Activated CD4-positive, alpha-beta T cell treated with anti-CD3 and anti-CD28 coated beads, Interleukin-2, amount 50 U/mL, for 48 hours (primary cell): ENCODE data around the gene KCNH5.

ENCODE experiments used
- DNase-seq, 2 experiments: peaks; one replicate each; pipeline ENCODE4 v3.0.0-alpha.2; 2020

KCNH5 gene, protein sequence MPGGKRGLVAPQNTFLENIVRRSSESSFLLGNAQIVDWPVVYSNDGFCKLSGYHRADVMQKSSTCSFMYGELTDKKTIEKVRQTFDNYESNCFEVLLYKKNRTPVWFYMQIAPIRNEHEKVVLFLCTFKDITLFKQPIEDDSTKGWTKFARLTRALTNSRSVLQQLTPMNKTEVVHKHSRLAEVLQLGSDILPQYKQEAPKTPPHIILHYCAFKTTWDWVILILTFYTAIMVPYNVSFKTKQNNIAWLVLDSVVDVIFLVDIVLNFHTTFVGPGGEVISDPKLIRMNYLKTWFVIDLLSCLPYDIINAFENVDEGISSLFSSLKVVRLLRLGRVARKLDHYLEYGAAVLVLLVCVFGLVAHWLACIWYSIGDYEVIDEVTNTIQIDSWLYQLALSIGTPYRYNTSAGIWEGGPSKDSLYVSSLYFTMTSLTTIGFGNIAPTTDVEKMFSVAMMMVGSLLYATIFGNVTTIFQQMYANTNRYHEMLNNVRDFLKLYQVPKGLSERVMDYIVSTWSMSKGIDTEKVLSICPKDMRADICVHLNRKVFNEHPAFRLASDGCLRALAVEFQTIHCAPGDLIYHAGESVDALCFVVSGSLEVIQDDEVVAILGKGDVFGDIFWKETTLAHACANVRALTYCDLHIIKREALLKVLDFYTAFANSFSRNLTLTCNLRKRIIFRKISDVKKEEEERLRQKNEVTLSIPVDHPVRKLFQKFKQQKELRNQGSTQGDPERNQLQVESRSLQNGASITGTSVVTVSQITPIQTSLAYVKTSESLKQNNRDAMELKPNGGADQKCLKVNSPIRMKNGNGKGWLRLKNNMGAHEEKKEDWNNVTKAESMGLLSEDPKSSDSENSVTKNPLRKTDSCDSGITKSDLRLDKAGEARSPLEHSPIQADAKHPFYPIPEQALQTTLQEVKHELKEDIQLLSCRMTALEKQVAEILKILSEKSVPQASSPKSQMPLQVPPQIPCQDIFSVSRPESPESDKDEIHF

DNA sequence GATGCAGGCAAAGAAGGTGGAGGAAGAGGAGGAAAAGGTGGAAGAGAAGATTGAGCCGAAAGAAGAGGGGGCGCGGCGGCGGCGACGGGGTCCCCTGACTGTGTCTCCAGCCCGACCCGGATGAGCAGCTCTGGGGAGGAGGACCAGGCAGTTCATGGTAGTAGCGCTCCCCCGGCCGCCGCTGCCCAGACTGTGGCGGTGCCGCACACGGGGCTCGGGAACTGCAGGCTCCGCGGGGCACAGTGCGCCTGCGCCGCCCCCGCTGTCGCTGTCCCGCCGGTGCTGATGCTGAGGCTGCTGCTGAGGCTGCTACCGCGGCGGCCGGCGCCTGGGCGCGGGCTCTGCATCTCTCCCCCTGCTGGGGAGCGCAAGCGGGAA lies at the start of gene KCNH5:
Gene KCNH5, minus strand, starts transcription at position 225 of the 378 bp plus-strand sequence. CDS start 272 bp downstream, outside the sequence.
- DNase-seq: peak; percentile 3 to 21

DNA sequence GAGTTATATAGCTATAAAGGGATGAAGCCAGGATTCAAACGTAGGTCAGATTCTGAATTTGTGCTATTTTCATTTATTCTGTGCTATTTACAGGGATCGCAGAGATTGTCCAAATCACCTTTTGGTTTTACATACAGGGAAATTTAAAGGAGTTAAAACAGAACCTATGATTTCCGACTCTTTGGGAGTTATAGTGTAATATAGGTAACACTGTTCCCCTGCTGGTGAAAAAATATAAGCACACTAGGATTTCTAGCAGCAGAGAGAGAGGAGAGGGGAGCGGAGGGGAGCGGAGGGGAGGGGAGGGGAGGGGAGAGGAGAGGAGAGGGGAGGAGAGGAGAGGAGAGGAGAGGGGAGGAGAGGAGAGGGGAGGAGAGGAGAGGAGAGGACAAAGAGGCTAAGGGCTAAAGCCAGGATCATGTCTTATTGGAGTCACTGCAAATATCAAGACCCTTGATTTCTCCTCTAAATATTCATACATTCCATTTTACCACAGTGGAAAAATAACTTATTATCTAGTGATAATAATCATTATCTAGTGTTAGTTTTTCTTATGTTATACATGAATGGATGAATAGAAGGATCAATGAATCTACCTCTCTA lies 46.2 kb upstream of the KCNH5 start:
- DNase-seq: no peak

DNA sequence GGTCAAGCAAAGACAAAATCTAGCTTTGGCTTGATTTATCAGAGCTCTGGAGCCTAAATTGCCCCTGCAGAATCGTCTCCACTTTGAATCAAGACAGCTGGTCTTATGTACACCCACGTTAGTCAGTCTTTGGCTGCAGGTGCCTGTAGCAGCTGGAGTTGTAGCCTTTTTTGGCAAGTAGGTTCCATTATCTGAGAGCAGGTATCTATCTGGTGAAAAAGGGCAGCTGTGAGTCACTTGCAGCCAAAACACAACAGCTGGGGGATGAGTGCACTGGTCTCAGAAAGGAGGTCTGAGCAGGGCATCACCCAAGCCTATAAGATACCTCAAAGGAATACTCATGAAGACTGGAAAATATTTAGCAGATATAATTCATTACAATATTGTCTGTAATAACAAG lies 43.6 kb upstream of the KCNH5 start:
- DNase-seq: no peak

DNA sequence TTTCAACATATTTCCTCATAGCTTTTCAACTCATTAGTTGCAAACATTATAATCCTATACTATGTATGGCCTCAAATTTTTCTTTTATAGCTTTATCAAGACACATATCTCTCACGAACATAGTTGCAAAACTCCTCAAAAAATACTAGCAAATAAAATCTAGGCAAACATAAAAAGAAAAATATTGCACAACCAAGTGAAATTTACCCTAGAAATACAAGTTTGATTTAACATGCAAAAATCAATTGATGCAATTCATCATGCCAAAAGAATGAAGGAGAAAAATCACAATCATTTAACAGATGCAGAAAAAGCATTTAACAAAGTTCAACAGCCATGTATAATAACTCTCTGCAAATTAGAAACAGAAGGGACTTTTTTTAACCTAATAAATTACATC lies 33.3 kb upstream of the KCNH5 start:
- no peak for DNase-seq

DNA sequence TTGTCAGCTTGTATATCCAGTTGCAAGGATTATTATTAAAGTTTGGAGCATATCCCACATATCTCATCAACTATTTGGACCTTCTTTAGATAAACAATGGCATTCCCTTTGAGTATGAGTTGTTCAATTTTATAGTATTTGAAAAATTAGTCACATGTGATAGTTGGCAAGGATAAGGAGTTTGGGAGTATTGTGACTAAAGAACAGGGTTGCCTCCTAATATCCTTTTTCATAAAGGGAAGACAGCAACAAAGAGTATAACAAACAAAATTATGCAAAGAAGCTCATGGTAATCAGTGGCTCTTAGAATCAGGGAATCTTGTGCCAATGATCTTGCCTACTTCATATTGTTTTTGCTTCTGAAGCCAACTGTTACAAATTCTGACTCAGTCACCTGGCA lies 31.2 kb upstream of the KCNH5 start:
- DNase-seq: no peak

DNA sequence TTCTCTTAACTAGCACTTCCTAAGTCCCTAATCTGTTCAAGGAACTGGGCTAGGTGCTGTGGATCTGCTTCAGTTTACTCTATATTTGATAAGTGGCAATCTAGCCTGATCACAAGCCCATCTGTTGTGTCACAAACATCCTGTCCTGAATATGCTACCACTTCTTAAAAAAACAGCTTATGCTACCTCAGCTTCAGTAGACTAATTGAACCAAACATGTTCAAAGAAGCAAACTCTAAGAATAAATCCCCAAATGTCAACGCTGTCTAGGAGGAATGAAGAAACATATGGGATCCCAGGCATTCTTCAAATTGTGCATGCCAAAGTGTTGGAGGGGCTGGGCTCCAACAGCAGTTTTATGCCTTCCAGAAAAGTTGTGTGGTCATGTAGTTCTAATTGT lies 10.4 kb upstream of the KCNH5 start:
- no peak for DNase-seq

DNA sequence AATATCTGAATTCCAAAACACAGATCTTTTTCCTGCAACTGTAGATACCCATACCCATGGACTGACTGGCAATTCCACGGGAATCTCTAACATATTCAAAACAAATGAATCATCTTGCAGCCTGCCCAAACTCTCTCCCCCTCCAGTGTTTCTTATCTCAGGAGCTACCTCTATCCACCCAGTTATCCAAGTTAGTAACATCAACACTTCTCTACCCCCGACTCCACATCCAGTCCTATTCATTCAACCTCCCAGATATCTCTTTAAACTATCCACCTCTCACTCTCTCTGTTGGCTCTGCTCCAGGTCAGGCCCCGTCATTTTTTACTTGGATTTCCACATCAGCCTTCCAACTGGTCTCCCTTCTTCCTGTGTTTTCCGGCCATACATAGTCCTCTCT lies 6.7 kb upstream of the KCNH5 start:
- no peak for DNase-seq

DNA sequence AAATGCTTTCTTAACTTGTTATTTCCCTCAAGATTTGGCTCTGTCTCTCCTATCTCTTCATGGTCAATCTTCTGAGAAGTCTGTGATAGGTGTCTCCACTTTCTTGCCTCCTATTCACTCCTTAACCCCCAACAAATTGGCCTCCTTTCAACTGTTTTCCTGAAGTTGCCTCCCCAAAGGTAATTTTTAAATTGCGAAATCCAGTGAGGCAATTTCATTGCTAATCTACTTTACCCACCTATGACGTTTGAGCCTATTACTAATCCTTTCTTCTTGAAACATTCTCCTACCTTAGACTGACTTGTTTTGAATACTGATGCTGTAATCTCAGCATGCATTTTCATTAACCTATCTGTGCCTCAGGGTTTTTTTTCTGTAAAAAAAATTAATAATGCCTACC lies 6.0 kb upstream of the KCNH5 start:
- DNase-seq: no peak

DNA sequence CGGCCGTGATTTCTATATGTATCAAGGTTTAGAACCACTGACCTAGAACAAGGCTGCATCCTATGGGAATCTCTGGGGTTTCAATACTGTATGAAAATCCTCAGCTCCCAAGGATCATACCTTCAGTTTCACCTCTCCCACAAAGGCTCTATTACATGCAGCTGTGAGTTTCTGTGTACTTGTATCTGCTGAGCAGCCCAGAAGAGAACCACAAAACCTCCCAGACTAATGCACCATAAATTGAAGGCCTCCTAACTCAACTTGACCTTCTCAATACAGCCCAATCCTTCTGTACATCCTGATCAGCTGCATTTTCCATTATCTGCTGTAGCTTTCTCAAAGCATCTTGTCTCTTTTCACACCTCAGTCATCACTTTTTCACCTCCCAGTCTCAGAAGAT lies 5.4 kb upstream of the KCNH5 start:
- DNase-seq: no peak

DNA sequence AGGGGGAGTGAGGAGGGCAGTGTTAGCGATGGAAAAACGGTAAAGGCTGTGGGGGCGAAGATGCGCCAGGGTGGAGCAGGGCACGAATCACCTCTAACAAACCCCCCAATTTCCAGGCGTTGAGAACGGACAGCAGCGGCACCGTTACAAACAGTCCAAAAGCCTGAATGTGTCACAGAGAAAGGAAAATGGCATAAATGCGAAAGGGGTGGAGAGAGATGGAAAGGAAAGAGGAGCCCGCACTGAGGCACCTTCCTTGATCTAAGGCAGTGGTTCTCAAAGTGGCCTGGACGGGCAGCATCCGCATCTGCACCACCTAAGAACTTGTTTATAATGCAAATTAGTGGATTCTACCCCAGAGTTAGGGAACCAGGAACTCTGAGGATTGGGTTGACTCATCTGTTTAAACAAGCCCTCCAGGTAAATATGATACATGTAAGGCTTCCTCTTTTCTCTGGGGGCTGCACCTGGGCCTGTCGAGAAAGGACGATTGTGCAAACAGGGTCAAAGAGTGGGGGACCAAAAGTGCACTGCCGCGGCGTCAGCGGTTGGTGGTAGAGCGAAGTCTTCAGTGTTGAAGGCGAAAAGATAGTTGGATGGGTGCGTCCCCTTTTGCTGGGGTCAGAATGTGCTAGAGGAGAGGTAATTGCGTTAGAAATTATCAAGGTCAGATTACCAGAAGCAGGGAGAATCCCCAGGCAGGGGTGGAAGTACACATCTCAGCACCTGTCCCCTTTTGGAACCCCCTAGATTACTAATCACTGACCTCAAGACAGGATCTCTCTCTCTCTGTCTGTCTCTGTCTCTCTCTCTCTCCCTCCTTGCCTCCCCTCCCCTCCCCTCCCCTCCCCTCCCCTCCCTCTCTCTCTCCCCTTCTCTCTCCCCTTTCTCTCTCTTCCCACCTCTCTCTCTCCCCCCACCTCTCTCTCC lies 1.3 kb upstream of the KCNH5 start:
- DNase-seq: no peak

DNA sequence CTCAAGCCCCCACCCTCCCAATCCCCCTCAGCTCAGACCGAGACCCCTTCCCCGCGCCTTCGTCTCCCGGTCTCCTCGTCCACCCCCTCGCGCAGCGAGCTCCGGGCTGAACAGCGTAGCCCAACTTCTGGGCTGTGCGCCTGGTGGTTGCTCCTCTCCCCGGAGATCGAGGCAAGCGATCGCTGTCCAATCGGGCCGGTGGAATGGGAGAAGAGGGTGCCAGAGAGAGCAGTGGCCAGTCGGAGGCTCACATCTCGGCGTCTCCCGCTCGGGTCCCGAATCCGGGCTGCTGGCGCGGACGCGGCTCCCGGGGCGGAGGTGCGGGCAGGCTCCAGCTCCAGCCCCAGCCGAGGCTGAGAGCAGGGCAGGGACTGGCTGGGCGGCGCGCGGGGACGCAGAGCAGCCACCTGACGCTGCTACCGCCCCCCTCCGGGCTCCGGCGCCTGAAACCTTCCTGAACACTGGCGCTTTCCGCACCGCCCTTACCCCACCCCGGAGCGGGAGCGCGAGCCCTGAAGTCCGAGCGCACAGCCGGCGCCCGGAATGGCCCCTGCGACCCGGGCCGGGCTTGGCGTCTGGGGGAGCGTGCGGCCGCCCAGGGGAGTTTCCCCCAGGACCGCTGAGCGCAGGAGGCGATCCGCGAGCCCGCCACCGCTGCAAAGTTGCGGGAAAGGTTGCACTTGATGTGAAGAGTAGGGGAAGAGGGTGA lies 508 bp upstream of the KCNH5 start:
- peak in 1 of 2 experiments; percentile 0 for DNase-seq

DNA sequence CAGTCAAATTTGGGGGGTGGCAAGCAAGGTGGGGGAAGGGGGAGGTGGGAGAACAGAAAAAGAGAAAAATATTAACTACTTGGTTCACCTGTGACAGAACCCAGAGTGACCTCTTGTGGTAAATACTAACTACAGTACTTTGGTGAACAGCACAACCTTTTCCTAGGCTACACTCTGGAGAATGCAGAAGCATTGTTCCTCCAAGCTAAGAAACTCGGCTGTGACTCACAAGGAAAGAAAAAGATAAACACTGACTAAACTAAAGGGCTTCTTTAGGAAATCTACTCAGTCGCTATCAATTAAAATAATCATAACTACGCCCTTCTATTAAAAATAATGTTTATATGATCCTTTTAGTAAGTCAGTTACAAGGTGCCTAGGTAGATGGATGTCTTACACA lies 5.4 kb downstream of the KCNH5 start:
- no peak for DNase-seq

DNA sequence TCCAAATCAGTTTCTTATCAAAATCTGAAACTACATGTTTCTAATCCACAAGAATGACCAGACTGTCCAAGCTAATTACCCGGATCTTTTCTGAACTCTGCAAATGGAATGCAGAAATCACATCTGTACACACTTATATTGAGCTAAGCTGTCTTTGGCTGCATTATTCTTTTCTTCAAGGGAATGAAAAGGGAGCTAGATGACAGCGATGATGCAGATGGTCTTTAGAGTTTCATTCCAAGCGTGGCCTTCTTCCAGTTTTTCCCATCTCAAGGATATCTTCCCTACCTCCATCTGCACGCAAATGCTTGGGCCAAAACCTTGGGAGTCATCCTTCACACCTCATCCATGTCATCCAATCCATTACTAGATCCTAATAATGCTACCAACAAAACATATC lies 12.6 kb downstream of the KCNH5 start:
- DNase-seq: no peak

DNA sequence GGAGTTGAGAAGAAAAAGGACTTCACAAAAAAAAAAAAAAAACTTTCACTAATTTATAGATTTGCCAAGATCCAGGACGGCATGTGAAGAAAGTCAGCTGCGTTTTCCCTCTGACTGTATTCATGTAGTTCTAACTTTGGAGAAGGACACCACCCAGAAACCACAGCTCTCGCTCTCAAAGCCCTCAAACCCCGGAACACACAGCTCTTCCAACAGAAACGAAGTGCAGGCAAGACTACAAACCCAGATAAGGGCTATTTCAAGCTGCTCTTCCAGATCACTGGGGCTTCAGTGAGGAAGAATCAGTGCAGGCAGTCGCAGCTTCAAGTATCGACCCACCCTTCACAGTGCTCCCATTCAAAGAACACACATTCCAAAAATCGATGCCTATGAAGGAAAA lies 13.2 kb downstream of the KCNH5 start:
- DNase-seq: no peak

DNA sequence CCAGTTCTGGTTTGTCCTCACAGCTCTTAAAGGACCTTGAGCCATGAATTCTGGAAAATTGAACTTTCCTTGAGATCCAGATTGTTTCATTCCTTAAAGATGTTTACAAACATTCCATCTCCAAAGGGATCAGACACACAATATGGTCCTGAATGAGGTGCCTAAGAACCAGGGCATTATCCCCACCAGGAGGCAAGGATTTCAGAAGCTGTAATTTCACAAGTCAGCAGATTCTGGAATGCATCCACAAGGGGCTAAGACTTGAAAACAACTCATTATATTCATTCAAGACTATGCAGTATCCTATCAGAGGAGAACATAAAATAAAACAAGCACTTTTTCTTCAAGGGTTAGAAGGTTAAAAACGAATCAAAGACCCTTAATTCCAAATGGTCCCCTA lies 15.1 kb downstream of the KCNH5 start:
- DNase-seq: no peak

DNA sequence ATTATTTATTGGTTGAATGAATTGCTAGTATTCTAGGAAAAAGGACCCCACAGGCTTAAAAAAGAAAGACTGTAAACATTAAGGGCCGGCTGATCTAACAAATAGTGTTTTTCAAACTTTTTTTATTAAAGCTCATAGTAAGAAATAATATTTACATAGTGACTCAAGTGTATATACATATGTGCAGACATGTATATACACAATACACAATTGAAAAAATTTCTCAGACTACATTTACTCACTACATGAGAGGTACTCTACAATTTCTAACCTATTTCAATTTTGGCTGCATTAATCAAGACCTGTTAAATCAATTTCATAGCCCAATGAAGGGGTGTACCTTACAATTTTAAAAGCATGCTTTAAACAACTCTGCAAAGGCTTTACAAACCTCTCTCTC lies 17.5 kb downstream of the KCNH5 start:
- no peak for DNase-seq

DNA sequence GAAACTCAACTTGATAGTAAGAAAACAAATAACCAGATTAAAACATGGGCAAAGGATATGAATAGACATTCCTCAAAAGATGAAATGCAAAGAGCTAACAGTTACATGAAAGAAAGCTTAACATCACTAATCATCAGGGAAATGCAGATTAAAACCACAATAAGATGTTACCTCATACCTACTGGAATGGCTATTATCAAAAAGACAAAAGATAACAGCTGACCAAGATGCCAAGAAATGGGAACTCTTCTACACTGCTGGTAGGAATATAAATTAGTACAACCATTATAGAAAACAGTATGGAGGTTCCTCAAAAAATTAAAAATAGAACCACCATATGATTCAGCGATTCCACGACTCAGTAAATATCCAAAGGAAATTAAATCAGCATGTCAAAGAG lies 18.8 kb downstream of the KCNH5 start:
- no peak for DNase-seq

DNA sequence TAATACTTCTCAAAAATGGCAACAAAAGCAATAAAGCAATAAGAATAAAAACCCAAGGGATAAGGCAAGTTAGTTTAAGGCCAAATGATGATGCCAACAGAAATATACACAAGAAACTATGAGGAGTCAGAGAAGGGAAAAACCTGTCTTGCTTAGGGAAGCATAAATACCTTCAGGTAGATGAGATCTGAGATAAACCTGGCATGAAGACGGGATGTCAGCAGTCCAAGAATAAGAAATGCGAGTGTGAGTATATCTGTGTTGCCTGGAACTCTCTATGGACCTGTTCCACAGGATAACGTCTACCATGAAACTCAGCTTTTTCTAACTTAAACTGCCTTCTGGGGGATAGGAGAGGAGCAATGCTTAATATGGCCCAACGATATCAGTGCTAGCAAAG lies 30.6 kb downstream of the KCNH5 start:
- DNase-seq: no peak

DNA sequence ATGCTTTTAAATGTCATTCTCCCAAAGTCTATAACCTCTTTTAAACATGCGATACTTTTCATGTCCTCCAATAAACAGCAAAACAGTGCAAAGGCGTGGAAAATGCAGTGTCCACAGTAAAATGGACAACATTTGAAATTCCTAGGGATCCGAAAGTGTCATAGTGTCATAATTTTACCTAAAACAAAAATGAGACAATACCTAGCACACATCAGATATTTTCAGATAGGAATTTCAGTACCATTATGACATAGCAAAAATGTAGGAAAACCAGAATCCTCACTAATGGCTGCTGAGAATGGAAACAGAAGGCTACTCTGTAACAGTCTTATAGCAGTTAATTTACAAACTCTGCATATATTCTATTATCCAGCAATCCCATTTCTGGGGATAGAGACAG lies 33.1 kb downstream of the KCNH5 start:
- no peak for DNase-seq

DNA sequence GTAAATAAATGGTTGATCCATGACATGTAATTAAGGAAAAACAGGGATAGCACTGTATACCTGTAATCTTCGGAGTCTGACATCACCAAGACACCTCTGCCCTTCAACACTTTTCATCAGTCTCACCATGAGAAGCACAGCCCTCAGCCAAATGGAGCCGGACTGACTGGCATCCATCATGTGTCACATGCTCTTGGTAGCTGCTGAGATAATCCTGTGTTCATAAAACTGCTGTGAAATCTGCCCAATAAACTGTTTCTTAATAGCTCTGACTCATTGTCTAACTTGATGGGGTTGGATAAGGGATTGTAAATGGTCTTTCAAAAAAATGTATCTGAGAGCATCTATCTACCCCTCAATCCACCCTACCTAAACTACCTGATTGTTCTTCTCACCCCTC lies 33.6 kb downstream of the KCNH5 start:
- no peak for DNase-seq

DNA sequence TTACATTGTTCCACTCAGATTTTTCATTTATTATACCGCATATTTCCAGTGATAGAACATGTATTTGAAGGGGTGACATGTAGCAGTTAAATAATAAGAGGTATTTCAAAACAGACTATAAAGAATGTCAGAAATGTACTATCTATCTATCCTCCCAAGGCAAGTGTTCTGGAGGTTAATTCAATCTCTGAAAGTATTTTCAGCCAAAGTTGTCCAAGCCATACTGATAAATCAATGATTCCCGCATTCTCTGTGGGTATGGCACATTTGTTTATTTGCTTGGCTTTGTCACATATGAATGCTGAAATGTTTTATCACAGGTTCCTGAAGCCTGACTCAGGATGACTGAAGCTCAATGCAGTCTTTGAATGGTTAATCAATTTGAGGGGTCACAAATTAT lies 35.8 kb downstream of the KCNH5 start:
- DNase-seq: no peak

DNA sequence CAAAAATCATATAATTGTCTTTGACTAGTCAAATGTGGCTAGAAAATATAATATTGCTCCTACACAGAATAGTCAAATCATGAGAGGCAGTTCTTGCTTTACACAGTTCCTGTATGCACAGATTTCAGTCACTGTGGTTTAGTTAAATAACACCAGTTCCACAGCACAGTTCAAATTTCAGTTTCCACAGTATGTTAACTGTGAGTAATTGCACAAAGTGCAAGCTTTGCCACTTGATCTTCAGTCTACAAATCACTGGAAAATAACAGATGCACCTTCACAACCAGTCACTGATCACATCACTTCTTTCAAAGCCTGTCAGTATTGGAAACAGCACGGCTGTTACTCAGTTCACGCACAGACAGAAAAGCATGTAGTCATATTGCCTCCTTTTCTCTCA lies 38.7 kb downstream of the KCNH5 start:
- DNase-seq: no peak
